HEK293T (cell line): ENCODE measurements around the gene CDC45.

Source experiments
- FOXM1 ChIP-seq: fragments of 450-650 bp; IDR thresholded peaks from 2 replicates; pipeline ENCODE4 v1.6.1; 2017; ENCODE audit warnings: mild to moderate bottlenecking, borderline replicate concordance
- NFRKB ChIP-seq: fragments of 450-650 bp; IDR thresholded peaks from 2 replicates; pipeline ENCODE4 v1.6.1; 2016; ENCODE audit warnings: mild to moderate bottlenecking, moderate library complexity
- PKNOX1 ChIP-seq: fragments of 450-650 bp; IDR thresholded peaks from 2 replicates; pipeline ENCODE4 v1.6.1; 2016
- SP1 ChIP-seq: fragments of 450-650 bp; IDR thresholded peaks from 2 replicates; pipeline ENCODE4 v1.6.1; 2017
- SUZ12 ChIP-seq: fragments of 450-650 bp; IDR thresholded peaks from 2 replicates; pipeline ENCODE4 v1.6.1; 2016; ENCODE audit warnings: mild to moderate bottlenecking

- TF ChIP-seq SUZ12 (no peak), PKNOX1 (no peak), SP1 (no peak), FOXM1 (no peak), NFRKB (no peak)
Measured at GRCh38 chr22:19555651-19556050, 75.9 kb downstream of the CDC45 start.
